ELF-1 (cell line): ENCODE measurements around the gene KIAA0513.

Experiments
- DNase-seq: peaks from one replicate; pipeline ENCODE4 v3.0.0-alpha.2; 2016; ENCODE audit warnings: low read depth, low spot score

KIAA0513 gene

DNA sequence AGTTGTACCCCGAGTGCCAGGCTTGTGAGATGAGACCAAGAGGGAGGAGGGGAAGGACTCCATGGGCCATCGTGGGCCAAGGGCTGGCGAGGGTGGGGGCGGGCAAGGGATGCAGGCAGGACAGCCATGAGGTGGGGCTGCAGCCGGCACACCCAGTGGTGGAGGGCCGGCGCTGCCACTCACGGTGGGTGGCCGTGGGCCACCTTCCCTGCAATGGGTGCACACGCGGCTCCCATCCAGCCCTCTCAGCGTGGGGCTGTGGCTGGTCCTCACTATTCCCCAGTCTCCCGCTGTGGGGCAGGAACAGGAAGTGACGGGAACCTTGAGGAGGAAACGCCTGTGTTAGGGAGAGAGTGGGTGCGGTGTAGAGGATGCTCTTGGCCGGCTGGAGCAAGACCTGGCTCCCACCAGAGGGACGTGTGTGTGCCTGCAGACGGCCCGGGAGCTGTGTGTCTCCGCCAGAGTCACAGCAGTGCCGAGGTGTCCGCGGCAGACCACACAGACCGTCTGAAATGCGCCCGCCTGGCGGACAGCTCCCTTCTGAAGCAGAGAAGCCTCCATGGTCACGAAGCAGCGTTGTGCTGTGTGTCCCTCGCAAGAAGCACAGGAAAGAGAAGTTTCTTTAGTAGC lies 61.1 kb downstream of the KIAA0513 start:
- DNase-seq: peak; percentile 63

DNA sequence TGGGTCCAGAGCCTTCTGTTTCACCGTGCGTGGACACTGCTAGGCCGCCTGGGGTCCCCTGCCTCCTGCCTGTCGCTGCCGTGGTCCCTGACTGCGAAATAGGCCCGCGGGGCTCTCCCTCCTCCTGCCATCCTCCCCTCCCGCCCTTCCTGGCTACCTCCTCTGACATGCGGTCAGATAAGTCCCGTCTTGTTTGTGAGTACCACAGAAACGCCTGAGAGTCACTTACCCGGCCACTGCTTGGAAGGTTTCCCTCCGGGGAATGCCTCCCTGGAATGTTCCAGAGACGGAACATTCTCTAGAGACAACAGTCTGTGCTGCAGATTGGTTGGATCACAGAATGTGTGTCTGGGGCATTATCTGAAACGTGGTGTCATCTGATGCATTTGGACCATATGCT lies 61.9 kb downstream of the KIAA0513 start:
- no peak for DNase-seq

GRCh38 chr16:85090181-85090580 lies 62.6 kb downstream of the KIAA0513 start:
- DNase-seq: no peak

DNA sequence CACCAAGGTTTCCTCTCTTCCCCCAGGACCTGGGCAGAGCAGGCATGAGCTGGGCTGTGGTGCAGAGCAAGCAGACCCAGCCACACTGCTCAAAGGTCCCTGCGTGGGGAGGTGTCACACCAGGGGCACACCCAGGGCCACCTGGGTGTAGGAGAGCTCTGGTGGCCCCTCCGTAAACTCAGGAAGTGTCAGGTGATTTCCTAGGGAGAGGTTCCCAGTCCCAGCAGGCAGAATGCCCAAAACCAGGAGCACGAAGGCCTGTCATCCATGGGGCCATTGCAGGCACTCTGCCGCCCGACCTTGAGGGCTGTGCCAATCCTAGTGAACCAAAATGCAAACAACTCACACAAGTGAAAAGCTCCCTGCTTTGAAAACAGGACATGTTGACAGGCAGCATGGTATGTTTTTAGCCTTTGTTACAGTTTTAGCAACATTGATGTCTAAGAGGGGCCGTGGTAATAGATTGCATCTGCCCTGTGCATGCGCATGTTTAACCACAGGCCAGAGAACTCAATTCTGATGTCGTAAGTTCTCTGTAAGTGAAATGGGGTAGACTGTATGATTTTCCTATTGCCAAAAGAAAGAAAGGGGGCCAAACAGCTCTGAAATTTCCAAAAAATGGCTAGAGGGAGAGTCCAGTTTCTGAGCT lies 63.4 kb downstream of the KIAA0513 start:
- no peak for DNase-seq

DNA sequence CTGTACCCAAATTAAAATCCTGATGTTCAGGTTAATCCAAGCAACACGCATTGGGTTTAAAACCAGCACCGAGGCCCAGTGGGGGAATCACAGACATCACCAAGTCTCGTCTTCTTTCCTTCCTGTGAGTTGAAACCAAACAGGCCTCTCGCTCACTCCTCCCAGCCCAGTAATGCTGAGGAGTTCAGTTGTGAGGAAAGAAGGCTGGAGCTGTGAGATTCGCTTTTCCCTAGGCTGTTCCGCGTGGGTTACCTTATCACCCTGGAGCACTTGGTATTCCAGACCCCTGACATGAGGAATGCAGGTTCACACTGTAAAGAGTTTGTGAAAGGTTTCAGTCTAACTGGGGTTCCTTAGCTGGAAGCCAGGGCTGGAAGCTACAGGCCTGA lies 63.9 kb downstream of the KIAA0513 start:
- DNase-seq: peak; percentile 38

- DNase-seq: no peak
These were observed 64.7 kb downstream of the KIAA0513 start for GRCh38 chr16:85092309-85092708.

- DNase-seq: no peak
These were observed 65.3 kb downstream of the KIAA0513 start for GRCh38 chr16:85092851-85093250.

- DNase-seq: no peak
These were observed 66.1 kb downstream of the KIAA0513 start for GRCh38 chr16:85093705-85094104.

DNA sequence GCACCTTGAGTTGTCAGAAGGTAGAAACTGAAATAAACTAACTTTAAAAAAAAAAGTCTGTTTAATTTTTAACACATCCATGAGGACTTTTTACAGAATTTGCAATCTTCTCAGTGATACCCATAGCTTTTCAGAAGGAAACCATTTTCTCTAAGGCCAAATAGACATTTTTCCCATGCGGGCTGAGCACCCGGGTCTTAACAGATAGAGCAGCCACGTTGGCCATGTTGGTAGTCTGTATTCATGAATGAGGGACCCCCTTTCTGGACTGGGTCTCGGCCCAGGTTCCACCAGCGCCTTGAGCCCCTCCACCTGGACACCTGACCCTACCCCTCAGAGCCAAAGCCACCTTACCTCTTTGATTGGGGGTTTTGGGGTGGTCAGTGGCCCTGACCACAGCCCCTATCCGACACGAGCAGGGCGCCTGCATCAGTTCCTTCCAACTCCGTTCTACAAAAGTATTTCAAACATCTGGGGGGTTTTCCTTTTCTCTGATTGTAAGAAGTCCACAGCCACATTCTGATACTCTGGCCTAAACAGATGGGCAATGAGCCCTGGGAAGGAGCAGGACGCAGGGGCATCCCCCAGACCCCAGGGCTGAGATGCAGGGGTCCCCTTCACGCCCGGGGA lies 66.7 kb downstream of the KIAA0513 start:
- DNase-seq: no peak

- DNase-seq: no peak
These were observed 67.2 kb downstream of the KIAA0513 start for GRCh38 chr16:85094812-85095211.

DNA sequence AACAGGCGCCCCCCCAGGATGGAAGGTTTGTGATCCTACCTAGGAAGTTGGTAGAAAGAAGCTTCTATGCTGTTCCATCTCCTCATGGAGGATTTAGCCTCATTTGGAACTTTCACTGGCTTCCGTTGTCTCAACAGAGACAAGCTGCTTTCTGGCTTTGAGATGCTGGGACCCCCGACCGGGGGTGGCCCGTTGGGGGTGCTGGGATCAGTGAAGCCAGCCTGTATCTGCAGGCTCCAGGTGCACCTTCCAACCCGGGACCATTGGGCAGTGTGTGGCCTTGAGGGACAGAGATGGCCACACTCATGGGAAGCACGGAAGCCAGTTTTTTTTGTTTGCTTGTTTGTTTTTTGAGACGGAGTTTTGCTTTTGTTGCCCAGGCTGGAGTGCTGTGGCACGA lies 69.3 kb downstream of the KIAA0513 start:
- no peak for DNase-seq

- DNase-seq: no peak
These were observed 71.0 kb downstream of the KIAA0513 start for GRCh38 chr16:85098565-85098964.

DNA sequence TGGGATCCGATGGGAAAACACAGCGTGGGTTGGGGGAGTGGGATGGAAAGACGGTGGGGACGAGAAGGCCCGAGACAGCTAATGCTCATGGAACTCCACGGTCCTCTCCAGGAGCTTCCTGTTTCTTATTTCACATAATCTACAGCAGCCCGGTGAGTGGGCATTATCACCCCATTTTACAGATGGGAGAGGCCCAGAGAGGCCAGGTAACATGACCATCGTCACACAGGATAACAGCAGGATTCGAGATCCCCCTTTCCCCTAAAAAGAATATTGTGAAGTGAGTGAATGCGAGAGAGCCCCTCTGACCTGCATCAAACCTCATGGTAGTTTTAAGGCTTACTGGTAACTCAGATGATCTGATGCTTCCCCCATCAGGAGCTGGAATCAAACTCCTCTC lies 72.7 kb downstream of the KIAA0513 start:
- no peak for DNase-seq

DNA sequence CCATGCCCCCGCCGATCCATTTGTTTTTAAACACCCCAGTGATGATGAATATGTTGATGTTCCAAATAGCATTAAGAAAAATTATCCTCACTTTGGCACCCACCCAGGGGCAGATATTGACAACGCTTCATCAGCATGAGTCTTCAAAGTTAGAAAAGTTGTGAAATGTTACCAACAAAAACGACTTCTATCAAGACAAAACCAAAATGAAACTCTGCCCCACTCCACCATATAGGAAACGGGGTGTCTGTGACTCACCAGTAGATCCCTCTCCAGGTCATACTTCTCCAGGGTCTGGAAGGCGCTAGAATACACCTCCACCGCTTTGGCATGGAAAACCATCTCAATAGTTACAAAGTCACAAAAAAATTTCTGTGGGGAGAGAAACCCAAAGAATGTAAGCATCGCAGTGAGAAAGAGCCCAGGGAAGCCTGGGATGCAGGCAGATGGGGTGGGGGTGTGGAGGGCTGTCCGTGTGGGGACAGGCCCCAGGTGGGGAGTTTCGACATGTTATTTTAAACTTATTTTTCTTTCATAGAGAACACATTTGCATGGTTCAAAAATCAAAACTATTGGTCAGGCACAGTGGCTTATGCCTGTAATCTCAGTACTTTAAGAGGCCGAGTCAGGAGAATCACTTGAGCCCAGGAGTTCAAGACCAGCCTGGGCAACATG lies 74.5 kb downstream of the KIAA0513 start:
- DNase-seq: no peak

- DNase-seq: no peak
These were observed 75.8 kb downstream of the KIAA0513 start for GRCh38 chr16:85103114-85104079.

GRCh38 chr16:85104147-85104546 lies 76.6 kb downstream of the KIAA0513 start:
- peak; percentile 42 for DNase-seq

DNA sequence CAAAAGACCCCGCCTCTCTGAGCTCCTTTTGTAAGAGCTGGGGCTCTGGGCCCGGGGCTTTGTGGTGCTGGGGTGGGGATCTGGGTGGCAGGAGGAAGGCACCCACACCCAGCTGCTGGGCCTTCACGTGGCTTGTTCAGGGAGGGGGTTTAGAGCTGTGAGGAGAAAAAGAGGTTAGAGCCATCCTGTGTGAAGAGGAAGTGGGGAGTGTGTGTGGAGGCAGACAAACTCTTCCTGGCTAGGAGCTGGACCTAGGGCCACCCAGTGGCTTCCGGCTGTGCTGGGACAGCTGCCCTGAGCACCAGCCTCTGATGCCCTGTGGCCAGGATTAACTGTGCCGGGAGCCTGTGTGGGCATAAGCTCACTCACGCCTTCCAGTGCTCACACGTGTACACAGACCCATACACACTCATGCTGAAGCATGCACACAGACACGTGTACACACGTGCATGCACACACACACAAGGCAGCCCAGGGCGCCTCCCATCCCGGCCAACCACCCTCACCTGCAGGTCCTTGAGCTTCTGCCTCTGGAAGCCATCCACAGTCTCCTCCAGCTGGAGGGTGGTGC lies 77.3 kb downstream of the KIAA0513 start:
- DNase-seq: no peak

- no peak for DNase-seq
These were observed 77.9 kb downstream of the KIAA0513 start for GRCh38 chr16:85105475-85105874.

DNA sequence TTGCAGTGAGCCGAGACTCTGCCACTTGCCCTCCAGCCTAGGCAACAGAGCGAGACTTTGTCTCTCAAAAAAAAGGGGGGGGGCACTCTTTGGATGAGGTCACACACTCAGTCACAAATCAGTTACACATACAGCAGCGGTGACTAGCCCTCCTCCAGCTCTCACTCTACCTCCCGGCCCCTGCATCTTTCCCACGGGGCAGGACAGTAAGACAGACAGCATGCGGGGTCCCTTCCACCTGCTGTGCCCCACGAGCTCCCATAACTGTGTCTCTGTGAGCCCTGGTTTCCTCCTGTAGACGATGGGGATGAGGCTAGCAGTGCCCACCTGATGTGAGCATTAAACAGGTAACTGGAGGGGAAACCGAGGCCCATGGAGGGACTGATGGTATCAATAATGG lies 79.5 kb downstream of the KIAA0513 start:
- DNase-seq: no peak

DNA sequence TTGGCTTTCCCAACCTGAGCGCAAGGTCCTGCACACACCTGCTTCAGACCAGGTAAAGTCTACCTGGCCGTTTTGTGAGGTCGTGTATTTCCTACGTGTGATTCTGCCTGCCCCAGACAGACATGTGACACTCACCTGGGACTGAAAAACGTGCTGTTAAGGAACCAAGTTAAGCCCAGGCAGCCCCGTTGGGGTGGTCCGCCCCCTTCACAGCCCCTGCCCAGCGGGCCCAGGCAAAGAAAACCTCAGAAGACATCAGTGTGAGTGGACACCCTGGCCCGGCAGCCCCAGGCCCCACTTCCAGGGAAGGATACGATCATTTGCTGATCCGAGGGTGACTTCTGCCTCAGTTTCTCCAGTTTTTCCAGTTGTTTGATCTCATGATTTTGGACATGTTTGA lies 79.9 kb downstream of the KIAA0513 start:
- DNase-seq: no peak

- DNase-seq: no peak
These were observed 82.5 kb downstream of the KIAA0513 start for GRCh38 chr16:85110105-85110504.
